ENCODE measurements around the gene WNT7B. TPM values are rescaled to one million over a fixed set of nuclear protein-coding genes. Genes with fewer than 3 reads are reported as not detected.

Gene WNT7B
- total RNA-seq, 1 experiment from 2014 or later, result not detected

DNA sequence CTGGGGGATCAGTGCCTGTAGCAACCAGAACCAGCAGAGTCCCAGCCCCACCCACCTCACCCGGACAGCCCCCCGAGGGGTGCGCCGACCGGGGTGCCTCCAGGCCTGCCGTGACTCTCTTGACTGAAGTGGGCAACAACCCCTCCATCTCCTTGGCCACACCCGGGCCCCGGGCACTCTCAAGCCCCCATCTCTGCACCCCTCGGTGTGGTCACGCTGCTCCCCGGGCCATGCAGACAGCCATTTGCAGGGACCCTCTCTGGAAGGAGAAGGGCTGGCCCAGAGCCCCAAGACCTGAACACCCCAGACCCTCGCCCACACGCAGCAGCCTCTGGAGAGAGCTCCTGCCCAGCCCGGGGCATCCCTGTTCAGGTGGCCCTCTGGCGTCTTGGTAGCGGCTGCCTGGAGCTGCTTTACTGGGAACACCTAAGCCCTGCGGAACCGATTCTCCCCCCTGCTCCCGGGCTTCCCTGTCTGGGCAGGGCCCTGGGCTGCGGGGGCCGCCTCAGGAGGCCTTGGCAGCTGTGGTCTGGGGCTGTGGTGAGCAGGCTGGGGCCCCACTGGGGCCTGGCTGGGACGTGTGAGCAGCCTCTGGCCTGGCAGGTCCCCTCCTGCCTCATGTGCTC is 84.9 kb downstream of the WNT7B start:
- H3K4me1 ChIP-seq (ENCODE audit: insufficient read depth, low read length, poor library complexity, severe bottlenecking), result no peaks in the 10 kb centered on the region
- ChIA-PET POLR2A (ENCODE audit: low non-redundant PET) (no interaction called here), CTCF (no interaction called here)
- no TSS peak for BruUV-seq (replicated peaks)
- no peak overlapping the region for H3K27ac ChIP-seq (ENCODE audit: low read depth, low read length, poor library complexity, severe bottlenecking)
- no peak overlapping the region for H3K4me3 ChIP-seq (ENCODE audit: low read depth, low read length, poor library complexity, severe bottlenecking)
- no peak for DNase-seq (ENCODE audit: low spot score)
- H3K36me3 ChIP-seq (ENCODE audit: insufficient read depth, low read length, poor library complexity, severe bottlenecking), result no peaks in the 10 kb centered on the region
- intact Hi-C loops (cut with micrococcal nuclease; ENCODE audit: unreplicated experiment), result no loop called here
- no peaks in the 10 kb centered on the region for H3K9me3 ChIP-seq (ENCODE audit: low read depth, low read length, poor library complexity, severe bottlenecking)
- no peak for TF ChIP-seq EZH2 (IDR thresholded peaks at IDR 0.05; ENCODE audit: borderline replicate concordance, low read depth, low read length, poor library complexity, severe bottlenecking)
- TF ChIP-seq, protein P1, sequence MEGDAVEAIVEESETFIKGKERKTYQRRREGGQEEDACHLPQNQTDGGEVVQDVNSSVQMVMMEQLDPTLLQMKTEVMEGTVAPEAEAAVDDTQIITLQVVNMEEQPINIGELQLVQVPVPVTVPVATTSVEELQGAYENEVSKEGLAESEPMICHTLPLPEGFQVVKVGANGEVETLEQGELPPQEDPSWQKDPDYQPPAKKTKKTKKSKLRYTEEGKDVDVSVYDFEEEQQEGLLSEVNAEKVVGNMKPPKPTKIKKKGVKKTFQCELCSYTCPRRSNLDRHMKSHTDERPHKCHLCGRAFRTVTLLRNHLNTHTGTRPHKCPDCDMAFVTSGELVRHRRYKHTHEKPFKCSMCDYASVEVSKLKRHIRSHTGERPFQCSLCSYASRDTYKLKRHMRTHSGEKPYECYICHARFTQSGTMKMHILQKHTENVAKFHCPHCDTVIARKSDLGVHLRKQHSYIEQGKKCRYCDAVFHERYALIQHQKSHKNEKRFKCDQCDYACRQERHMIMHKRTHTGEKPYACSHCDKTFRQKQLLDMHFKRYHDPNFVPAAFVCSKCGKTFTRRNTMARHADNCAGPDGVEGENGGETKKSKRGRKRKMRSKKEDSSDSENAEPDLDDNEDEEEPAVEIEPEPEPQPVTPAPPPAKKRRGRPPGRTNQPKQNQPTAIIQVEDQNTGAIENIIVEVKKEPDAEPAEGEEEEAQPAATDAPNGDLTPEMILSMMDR (conservative IDR thresholded peaks at IDR 0.05; ENCODE audit: low read depth, low read length), result no peak
- no peaks in the 10 kb centered on the region for H3K27me3 ChIP-seq (replicated peaks; ENCODE audit: insufficient read depth, low read depth, low read length, poor library complexity)

DNA sequence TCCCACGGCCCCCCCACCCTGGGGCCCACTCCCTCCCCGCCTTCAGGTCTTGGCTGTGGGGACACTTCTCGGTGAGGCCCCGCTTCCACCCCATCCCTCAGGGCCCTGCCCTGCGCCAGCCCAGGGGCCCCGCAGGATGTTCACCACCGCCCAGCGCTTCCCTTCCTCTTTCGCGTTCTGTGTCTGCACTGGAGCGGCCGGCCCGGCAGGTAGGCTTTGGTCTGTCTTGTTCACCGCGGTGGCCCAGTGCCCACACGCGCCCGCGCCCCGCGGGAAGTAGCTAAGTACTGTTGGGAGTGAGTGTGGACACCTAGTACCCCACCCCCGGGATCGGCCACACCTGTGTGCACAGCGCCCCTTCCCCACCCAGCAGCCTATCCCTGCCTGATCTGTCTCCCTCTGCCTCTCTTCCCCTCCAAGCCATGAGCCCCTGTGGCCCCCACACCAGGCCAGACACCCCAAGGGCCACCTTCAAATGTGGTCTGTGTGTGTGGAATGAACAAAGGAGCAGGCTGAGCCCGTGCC is 85.4 kb downstream of the WNT7B start:
- TF ChIP-seq, protein P1 (conservative IDR thresholded peaks at IDR 0.05; ENCODE audit: low read depth, low read length), result no peak
- TF ChIP-seq EZH2 (IDR thresholded peaks at IDR 0.05; ENCODE audit: borderline replicate concordance, low read depth, low read length, poor library complexity, severe bottlenecking), result no peak
- Histone ChIP-seq H3K4me3 (ENCODE audit: low read depth, low read length, poor library complexity, severe bottlenecking) (no peak overlapping the region), H3K9me3 (ENCODE audit: low read depth, low read length, poor library complexity, severe bottlenecking) (no peaks in the 10 kb centered on the region), H3K4me1 (ENCODE audit: insufficient read depth, low read length, poor library complexity, severe bottlenecking) (no peaks in the 10 kb centered on the region), H3K36me3 (ENCODE audit: insufficient read depth, low read length, poor library complexity, severe bottlenecking) (no peaks in the 10 kb centered on the region), H3K27ac (ENCODE audit: low read depth, low read length, poor library complexity, severe bottlenecking) (no peak overlapping the region), H3K27me3 (replicated peaks; ENCODE audit: insufficient read depth, low read depth, low read length, poor library complexity) (no peaks in the 10 kb centered on the region)
- BruUV-seq (replicated peaks), result no TSS peak
- CTCF ChIA-PET, result no interaction called here
- POLR2A ChIA-PET (ENCODE audit: low non-redundant PET), result no interaction called here
- DNase-seq (ENCODE audit: low spot score), result no peak
- intact Hi-C loops (cut with micrococcal nuclease; ENCODE audit: unreplicated experiment), result no loop called here

DNA sequence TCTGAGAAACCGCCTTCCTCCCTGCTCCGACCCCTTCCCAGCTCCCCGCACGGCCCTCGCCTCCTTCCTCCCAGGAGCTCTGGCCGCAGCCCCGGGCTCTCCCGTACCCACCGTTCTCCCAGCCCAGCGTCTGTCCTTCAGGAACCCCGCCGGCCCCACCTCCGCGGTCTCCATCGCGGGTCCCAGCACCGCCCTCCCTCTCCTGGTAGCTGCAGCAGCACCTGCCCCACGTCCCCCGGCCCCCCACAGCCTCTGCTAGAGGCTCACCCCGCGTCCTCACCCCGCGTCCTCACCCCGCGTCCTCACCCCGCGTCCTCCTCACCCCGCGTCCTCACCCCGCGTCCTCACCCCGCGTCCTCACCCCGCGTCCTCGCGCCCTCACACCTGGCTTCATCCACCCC is 85.9 kb downstream of the WNT7B start:
- DNase-seq (ENCODE audit: low spot score), result no peak
- ChIA-PET CTCF (no interaction called here), POLR2A (ENCODE audit: low non-redundant PET) (no interaction called here)
- BruUV-seq (replicated peaks), result no TSS peak
- TF ChIP-seq EZH2 (IDR thresholded peaks at IDR 0.05; ENCODE audit: borderline replicate concordance, low read depth, low read length, poor library complexity, severe bottlenecking), result no peak
- TF ChIP-seq, protein P1 (conservative IDR thresholded peaks at IDR 0.05; ENCODE audit: low read depth, low read length), result no peak
- Histone ChIP-seq H3K9me3 (ENCODE audit: low read depth, low read length, poor library complexity, severe bottlenecking) (no peaks in the 10 kb centered on the region), H3K27ac (ENCODE audit: low read depth, low read length, poor library complexity, severe bottlenecking) (no peak overlapping the region), H3K4me1 (ENCODE audit: insufficient read depth, low read length, poor library complexity, severe bottlenecking) (no peaks in the 10 kb centered on the region), H3K4me3 (ENCODE audit: low read depth, low read length, poor library complexity, severe bottlenecking) (no peak overlapping the region), H3K27me3 (replicated peaks; ENCODE audit: insufficient read depth, low read depth, low read length, poor library complexity) (no peaks in the 10 kb centered on the region), H3K36me3 (ENCODE audit: insufficient read depth, low read length, poor library complexity, severe bottlenecking) (no peaks in the 10 kb centered on the region)
- intact Hi-C loops (cut with micrococcal nuclease; ENCODE audit: unreplicated experiment), result no loop called here
